Vagina (tissue), 2 donors: Measurements from ENCODE around the gene IL1RAPL1. TPM values are rescaled to one million over a fixed set of nuclear protein-coding genes. Genes with fewer than 3 reads are reported as not detected.

Experiments used
- DNase-seq, 2 donors: peaks; one replicate each; pipeline ENCODE4 v3.0.0-alpha.2; 2017; ENCODE audit errors: extremely low spot score in 2 of 2
- H3K27ac ChIP-seq: fragments of 200-600 bp; sonication (generic); one replicate; pipeline ENCODE4 v1.5.1; 2019
- H3K27me3 ChIP-seq: fragments of 200-600 bp; sonication (generic); one replicate; pipeline ENCODE4 v1.5.1; 2019
- H3K36me3 ChIP-seq, 2 donors: fragments of 200-600 bp; sonication (generic); one replicate each; pipeline ENCODE4 v1.5.1; 2017 to 2019
- H3K4me1 ChIP-seq: fragments of 200-600 bp; sonication (generic); one replicate; pipeline ENCODE4 v1.5.1; 2019
- H3K4me3 ChIP-seq, 2 donors: fragments of 200-600 bp; sonication (generic); 1 replicate in 1 of 2; 2 replicates in 1 of 2; pipeline ENCODE4 v1.5.1; 2016 to 2019
- H3K9me3 ChIP-seq: fragments of 200-600 bp; sonication (generic); one replicate; pipeline ENCODE4 v1.5.1; 2019
- POLR2A ChIP-seq, 2 donors: fragments of 450-650 bp; IDR thresholded peaks; one replicate each; pipeline ENCODE4 v1.6.1; 2017; ENCODE audit warnings: antibody characterized with exemption in 2 of 2, mild to moderate bottlenecking in 2 of 2, moderate library complexity in 2 of 2
- POLR2AphosphoS5 ChIP-seq, 2 donors: sonication (generic); formaldehyde crosslinking; IDR thresholded peaks; one replicate each; pipeline ENCODE4 v1.9.0; 2017; ENCODE audit warnings: antibody characterized with exemption in 2 of 2, mild to moderate bottlenecking in 2 of 2, low read depth in 1 of 2; ENCODE audit not compliant: insufficient read depth in 1 of 2
- intact Hi-C: fragments of 100-400 bp; cut with DNase I; formaldehyde crosslinking; loops from one replicate; pipeline ENCODE4 v1.15.1; 2023
- total RNA-seq: library from RNA; depleted of rRNA; stranded (reverse); fragments of >200 nt; gene quantifications from one replicate; pipeline ENCODE4 v1.2.3, GENCODE V29; 2016
- TF ChIP-seq, protein P1 (sequence below), 3 experiments: fragments of 450-650 bp in 2 of 3; fragments of 200-600 bp in 1 of 3; sonication (generic) in 1 of 3; IDR thresholded peaks; one replicate each; pipeline ENCODE4 v1.5.1; 2017 to 2019; ENCODE audit warnings: antibody characterized with exemption in 3 of 3, mild to moderate bottlenecking in 2 of 3, moderate library complexity in 2 of 3

IL1RAPL1 gene
- total RNA-seq, 1 donor from 2014 or later = not detected

- intact Hi-C loops = no loop called here
- TF ChIP-seq POLR2A (IDR thresholded peaks at IDR 0.05) (no peak), POLR2AphosphoS5 (IDR thresholded peaks at IDR 0.05; ENCODE audit: insufficient read depth in 1 of 2, low read depth in 1 of 2) (no peak)
- TF ChIP-seq, protein P1, sequence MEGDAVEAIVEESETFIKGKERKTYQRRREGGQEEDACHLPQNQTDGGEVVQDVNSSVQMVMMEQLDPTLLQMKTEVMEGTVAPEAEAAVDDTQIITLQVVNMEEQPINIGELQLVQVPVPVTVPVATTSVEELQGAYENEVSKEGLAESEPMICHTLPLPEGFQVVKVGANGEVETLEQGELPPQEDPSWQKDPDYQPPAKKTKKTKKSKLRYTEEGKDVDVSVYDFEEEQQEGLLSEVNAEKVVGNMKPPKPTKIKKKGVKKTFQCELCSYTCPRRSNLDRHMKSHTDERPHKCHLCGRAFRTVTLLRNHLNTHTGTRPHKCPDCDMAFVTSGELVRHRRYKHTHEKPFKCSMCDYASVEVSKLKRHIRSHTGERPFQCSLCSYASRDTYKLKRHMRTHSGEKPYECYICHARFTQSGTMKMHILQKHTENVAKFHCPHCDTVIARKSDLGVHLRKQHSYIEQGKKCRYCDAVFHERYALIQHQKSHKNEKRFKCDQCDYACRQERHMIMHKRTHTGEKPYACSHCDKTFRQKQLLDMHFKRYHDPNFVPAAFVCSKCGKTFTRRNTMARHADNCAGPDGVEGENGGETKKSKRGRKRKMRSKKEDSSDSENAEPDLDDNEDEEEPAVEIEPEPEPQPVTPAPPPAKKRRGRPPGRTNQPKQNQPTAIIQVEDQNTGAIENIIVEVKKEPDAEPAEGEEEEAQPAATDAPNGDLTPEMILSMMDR (IDR thresholded peaks at IDR 0.05) = no peak
- no peaks in the 10 kb centered on the region for H3K9me3 ChIP-seq
Measured at GRCh38 chrX:29143756-29144155, 556.5 kb downstream of the IL1RAPL1 start.

DNA sequence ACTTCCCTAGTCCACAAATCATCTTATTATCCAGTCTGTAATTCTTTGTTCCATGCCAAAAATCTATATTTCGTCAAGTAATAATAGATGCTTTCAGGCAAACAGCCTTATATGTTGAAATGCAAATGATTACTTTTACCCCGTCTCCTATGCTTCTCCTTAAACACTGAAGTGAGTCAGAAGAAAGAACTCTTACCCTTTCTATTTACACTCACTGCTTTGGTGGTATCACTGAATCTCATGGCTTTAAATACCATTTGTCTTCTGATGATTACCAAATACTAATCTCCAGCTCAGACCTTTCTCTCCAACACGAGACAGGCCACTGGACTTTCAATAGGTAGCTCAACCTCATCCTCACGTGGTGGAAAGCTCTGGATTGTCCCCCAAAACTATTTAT is 558.1 kb downstream of the IL1RAPL1 start:
- intact Hi-C loops = no loop called here
- DNase-seq = no peak
- Histone ChIP-seq H3K4me3 (no peak overlapping the region), H3K4me1 (no peaks in the 10 kb centered on the region), H3K27me3 (no peaks in the 10 kb centered on the region), H3K9me3 (no peaks in the 10 kb centered on the region), H3K36me3 (no peaks in the 10 kb centered on the region), H3K27ac (no peak overlapping the region)
- TF ChIP-seq POLR2AphosphoS5 (IDR thresholded peaks at IDR 0.05; ENCODE audit: insufficient read depth in 1 of 2, low read depth in 1 of 2) (no peak), POLR2A (IDR thresholded peaks at IDR 0.05) (no peak)
- TF ChIP-seq, protein P1 (IDR thresholded peaks at IDR 0.05) = no peak

More at GRCh38 chrX:29143756-29144155, 556.5 kb downstream of the IL1RAPL1 start:
- Histone ChIP-seq H3K4me1 (no peaks in the 10 kb centered on the region), H3K27me3 (no peaks in the 10 kb centered on the region), H3K27ac (no peak overlapping the region), H3K36me3 (no peaks in the 10 kb centered on the region), H3K4me3 (no peak overlapping the region)
- DNase-seq = no peak

GRCh38 chrX:29148511-29148910 is 561.3 kb downstream of the IL1RAPL1 start:
- H3K4me1 ChIP-seq = no peaks in the 10 kb centered on the region
- H3K9me3 ChIP-seq = no peaks in the 10 kb centered on the region
- TF ChIP-seq POLR2A (IDR thresholded peaks at IDR 0.05) (no peak), POLR2AphosphoS5 (IDR thresholded peaks at IDR 0.05; ENCODE audit: insufficient read depth in 1 of 2, low read depth in 1 of 2) (no peak)
- TF ChIP-seq, protein P1 (IDR thresholded peaks at IDR 0.05) = no peak
- H3K4me3 ChIP-seq = no peak overlapping the region
- H3K36me3 ChIP-seq = no peaks in the 10 kb centered on the region
- intact Hi-C loops = no loop called here
- H3K27ac ChIP-seq = no peak overlapping the region
- DNase-seq = no peak
- H3K27me3 ChIP-seq = no peaks in the 10 kb centered on the region

GRCh38 chrX:29155286-29155685 is 568.0 kb downstream of the IL1RAPL1 start:
- TF ChIP-seq POLR2A (IDR thresholded peaks at IDR 0.05) = no peak
- intact Hi-C loops = no loop called here
- Histone ChIP-seq H3K27me3 (no peaks in the 10 kb centered on the region), H3K4me3 (no peak overlapping the region), H3K27ac (no peak overlapping the region), H3K9me3 (no peaks in the 10 kb centered on the region), H3K36me3 (no peaks in the 10 kb centered on the region), H3K4me1 (no peaks in the 10 kb centered on the region)
- DNase-seq = no peak

GRCh38 chrX:29172880-29173279 is 585.6 kb downstream of the IL1RAPL1 start:
- Histone ChIP-seq H3K27ac (no peak overlapping the region), H3K36me3 (no peaks in the 10 kb centered on the region), H3K27me3 (no peaks in the 10 kb centered on the region), H3K4me1 (no peaks in the 10 kb centered on the region), H3K4me3 (no peak overlapping the region), H3K9me3 (no peaks in the 10 kb centered on the region)
- DNase-seq = no peak
- intact Hi-C loops = no loop called here
- TF ChIP-seq POLR2AphosphoS5 (IDR thresholded peaks at IDR 0.05; ENCODE audit: insufficient read depth in 1 of 2, low read depth in 1 of 2) (no peak), POLR2A (IDR thresholded peaks at IDR 0.05) (no peak)
- TF ChIP-seq, protein P1 (IDR thresholded peaks at IDR 0.05) = no peak
